ENCODE data around the gene PRIMA1.

Gene PRIMA1

GRCh38 chr14:93797536-93797935 lies 9.3 kb upstream of the PRIMA1 start:
- Histone ChIP-seq H4K20me1 (ENCODE audit: low read depth, low read length) (no peaks in the 10 kb centered on the region), H3K9me2 (replicated peaks; ENCODE audit: insufficient read depth, low read length) (no peaks in the 10 kb centered on the region), H3K4me3 (ENCODE audit: insufficient read depth, low read length, poor library complexity, severe bottlenecking) (no peak overlapping the region), H3K36me3 (ENCODE audit: low read length) (no peaks in the 10 kb centered on the region), H3K27me3 (ENCODE audit: low read length) (no peaks in the 10 kb centered on the region), H3K79me2 (ENCODE audit: insufficient read depth, low read length) (no peaks in the 10 kb centered on the region), H3F3A (ENCODE audit: insufficient read depth) (no peaks in the 10 kb centered on the region), H3K9ac (ENCODE audit: low read length) (no peak overlapping the region), H2AFZ (ENCODE audit: low read depth, low read length, severe bottlenecking) (no peak overlapping the region), H3K4me2 (ENCODE audit: low read depth, low read length, poor library complexity, severe bottlenecking) (no peak overlapping the region), H3K9me3 (ENCODE audit: insufficient read depth, low read length) (no peaks in the 10 kb centered on the region), H3K27ac (ENCODE audit: low read depth, low read length) (no peak overlapping the region)
- TF ChIP-seq EZH2phosphoT487 (conservative IDR thresholded peaks at IDR 0.05; ENCODE audit: low read length) (no peak), CTCF (IDR thresholded peaks at IDR 0.05; ENCODE audit: insufficient read depth, low read length, poor library complexity, severe bottlenecking) (no peak)

- Histone ChIP-seq H3K27ac (ENCODE audit: low read depth, low read length) (no peak overlapping the region), H3K4me2 (ENCODE audit: low read depth, low read length, poor library complexity, severe bottlenecking) (no peak overlapping the region), H3K36me3 (ENCODE audit: low read length) (no peaks in the 10 kb centered on the region), H3K9ac (ENCODE audit: low read length) (no peak overlapping the region), H3K79me2 (ENCODE audit: insufficient read depth, low read length) (no peaks in the 10 kb centered on the region), H3K27me3 (ENCODE audit: low read length) (no peaks in the 10 kb centered on the region), H3F3A (ENCODE audit: insufficient read depth) (no peaks in the 10 kb centered on the region), H3K4me3 (ENCODE audit: insufficient read depth, low read length, poor library complexity, severe bottlenecking) (no peak overlapping the region), H3K9me2 (replicated peaks; ENCODE audit: insufficient read depth, low read length) (no peaks in the 10 kb centered on the region), H3K9me3 (ENCODE audit: insufficient read depth, low read length) (no peaks in the 10 kb centered on the region), H2AFZ (ENCODE audit: low read depth, low read length, severe bottlenecking) (no peak overlapping the region), H4K20me1 (ENCODE audit: low read depth, low read length) (no peaks in the 10 kb centered on the region)
- TF ChIP-seq EZH2phosphoT487 (conservative IDR thresholded peaks at IDR 0.05; ENCODE audit: low read length), result no peak
- no peak for TF ChIP-seq CTCF (IDR thresholded peaks at IDR 0.05; ENCODE audit: insufficient read depth, low read length, poor library complexity, severe bottlenecking)
These were observed 8.8 kb upstream of the PRIMA1 start for GRCh38 chr14:93797071-93797470.

GRCh38 chr14:93794756-93795155 lies 6.5 kb upstream of the PRIMA1 start:
- H4K20me1 ChIP-seq (ENCODE audit: low read depth, low read length), result no peaks in the 10 kb centered on the region
- H2AFZ ChIP-seq (ENCODE audit: low read depth, low read length, severe bottlenecking), result no peak overlapping the region
- no peaks in the 10 kb centered on the region for H3F3A ChIP-seq (ENCODE audit: insufficient read depth)
- no peaks in the 10 kb centered on the region for H3K79me2 ChIP-seq (ENCODE audit: insufficient read depth, low read length)
- TF ChIP-seq EZH2phosphoT487 (conservative IDR thresholded peaks at IDR 0.05; ENCODE audit: low read length), result no peak
- no peak for TF ChIP-seq CTCF (IDR thresholded peaks at IDR 0.05; ENCODE audit: insufficient read depth, low read length, poor library complexity, severe bottlenecking)
- H3K27ac ChIP-seq (ENCODE audit: low read depth, low read length), result no peak overlapping the region
- H3K27me3 ChIP-seq (ENCODE audit: low read length), result no peaks in the 10 kb centered on the region; the same call in 1 of the 2 replicates
- H3K9me2 ChIP-seq (replicated peaks; ENCODE audit: insufficient read depth, low read length), result no peaks in the 10 kb centered on the region
- H3K4me2 ChIP-seq (ENCODE audit: low read depth, low read length, poor library complexity, severe bottlenecking), result no peak overlapping the region
- H3K9me3 ChIP-seq (ENCODE audit: insufficient read depth, low read length), result no peaks in the 10 kb centered on the region
- H3K4me3 ChIP-seq (ENCODE audit: insufficient read depth, low read length, poor library complexity, severe bottlenecking), result no peak overlapping the region
- no peaks in the 10 kb centered on the region for H3K36me3 ChIP-seq (ENCODE audit: low read length)
- H3K9ac ChIP-seq (ENCODE audit: low read length), result no peak overlapping the region
